GM19238 (cell line): Measurements from ENCODE around the gene IL23A.

ENCODE experiments used
- DNase-seq: peaks from one replicate; pipeline ENCODE4 v3.0.0; 2011; ENCODE audit warnings: low spot score; ENCODE audit not compliant: insufficient read length

The IL23A gene

DNA sequence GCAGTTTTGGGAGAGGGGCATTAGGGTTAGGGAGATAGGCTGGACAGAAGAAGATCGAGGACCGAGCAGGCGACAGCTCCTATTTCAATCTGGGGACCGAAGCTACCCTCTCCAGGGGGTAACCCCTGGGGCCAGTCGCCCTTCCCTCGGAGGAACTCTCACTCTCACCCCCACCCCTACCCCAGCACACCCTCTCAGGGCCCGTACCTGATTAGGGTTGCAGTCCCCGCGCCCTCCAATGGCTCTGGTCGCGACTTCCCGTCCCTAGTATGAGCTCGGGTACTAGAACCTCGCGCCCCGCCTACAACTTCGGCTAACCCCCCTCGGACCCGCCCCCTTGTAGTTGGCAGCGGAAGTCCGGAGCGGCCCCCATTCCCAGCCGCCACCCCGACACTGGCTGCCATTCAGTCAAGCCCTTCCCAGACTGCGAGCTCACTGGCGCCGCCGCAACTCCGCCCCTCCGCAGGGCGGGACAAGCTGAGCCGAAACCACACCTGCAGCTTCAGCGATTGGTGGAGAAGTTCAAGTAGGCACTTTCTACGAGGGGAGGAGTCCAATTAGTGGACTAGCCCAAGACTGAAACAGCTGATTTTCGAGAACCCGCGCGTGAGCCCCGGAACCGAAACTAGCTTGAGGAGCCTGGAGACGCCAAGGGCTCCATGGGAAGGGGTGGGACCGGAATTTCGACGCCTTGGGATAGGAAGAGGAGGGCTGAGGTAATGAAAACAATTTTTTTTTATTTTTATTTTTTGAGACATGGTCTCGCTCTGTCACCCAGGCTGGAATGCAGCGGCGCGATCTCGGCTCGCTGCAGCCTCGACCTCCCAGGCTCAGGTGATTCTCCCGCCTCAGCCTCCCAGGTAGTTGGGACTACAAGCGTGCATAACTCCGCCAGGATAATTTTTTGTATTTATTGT, 21.4 kb downstream of the IL23A start, which contains the start of gene STAT2:
TSS of gene STAT2 (minus strand) at position 257 of the 917 bp plus-strand sequence. CDS start 3,536 bp downstream, outside the sequence.
- DNase-seq = peak; percentile 88

DNA sequence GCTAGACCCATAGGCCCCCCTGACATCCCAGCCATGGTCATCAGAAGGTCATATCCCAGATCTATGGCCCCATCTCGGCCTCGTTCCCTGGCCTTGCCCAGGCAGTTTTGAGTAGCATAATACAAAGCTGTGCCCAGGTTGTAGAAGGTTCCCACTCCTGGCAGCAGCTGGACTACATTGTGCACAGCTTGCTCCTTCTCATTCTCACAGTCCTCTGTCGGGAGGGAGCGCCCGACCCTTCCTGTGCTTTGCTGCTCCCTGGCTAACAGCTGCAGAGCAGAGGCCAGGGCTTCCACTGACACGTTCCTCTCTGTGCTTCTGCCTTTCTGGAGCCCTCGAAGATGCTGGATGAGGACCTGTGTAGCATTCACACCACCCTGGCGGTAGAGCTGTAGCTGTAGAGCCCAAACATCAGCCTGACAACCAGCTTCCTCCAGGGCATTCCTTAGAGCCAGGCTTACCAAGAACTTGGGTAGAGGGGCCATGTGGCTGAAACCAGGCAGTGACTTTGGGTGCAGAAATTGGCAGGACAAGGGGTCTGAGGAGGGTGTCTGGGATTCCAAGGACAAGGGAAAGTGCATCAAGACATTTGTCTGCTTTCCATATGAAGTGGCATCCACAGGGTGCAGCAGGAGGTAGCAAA, 22.9 kb downstream of the IL23A start:
- no peak for DNase-seq

DNA sequence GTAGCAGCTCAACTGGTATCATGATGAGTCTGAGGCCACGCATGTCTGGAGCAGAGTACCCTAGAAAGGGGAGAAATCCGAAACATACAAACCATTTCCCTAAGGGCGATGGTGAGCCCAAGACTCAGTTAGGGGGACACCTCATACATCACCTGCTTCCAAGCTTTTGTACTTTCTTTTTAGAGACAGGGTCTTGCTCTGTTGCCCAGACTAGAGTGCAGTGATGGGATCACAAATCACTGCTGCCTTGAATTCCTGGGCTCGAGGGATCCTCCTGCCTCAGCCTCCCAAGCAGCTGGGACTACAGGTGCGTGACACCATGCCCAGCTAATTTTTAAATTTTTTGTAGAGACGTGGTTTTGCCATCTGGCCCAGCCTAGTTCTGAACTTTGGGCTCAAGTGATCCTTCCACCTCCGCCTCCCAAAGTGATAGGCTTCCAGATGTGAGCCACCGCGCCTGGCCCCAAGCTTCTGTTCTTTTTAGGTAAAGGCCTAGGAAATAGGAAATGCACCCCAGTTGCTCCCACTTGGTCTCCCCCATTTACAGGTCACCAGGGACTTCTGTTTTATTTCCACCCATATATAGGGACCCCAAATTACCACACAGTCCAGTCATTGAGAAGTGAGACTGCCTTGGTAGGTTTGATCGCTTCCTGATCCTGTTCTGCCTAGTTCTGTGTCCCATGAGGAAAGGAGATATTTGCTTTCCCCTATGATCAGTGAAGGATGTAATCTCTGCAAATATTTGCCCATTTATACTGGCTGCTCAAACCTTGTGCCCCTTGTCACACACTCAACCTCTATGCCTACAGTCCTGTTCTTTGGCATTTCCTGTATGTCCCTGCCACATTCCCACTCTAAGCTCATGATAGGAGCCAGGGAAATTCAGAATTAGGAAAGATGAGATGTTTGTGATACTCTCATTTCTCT, 23.7 kb downstream of the IL23A start, which contains the start of gene APOF:
TSS of gene APOF (minus strand) at position 728 of the 930 bp plus-strand sequence. CDS start at position 616, 112 bp downstream.
- no peak for DNase-seq

DNA sequence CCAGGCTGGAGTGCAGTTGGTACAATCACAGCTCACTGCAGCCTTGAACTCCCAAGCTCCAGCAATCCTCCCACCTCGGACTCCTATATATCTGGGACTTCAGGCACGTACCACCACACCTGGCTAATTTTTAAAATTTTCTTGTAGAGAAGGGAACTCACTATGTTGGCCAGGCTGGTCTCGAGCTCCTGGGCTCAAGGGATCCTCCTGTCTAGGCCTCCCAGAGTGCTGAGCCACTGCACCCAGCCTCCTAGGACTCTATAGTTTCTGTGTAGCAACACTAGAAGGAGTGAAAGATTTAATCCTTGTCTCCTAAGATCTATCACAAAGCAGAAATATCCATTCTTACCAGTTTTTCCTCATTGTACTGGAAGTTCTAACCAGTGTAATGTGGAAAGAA, 28.3 kb downstream of the IL23A start:
- DNase-seq = no peak

DNA sequence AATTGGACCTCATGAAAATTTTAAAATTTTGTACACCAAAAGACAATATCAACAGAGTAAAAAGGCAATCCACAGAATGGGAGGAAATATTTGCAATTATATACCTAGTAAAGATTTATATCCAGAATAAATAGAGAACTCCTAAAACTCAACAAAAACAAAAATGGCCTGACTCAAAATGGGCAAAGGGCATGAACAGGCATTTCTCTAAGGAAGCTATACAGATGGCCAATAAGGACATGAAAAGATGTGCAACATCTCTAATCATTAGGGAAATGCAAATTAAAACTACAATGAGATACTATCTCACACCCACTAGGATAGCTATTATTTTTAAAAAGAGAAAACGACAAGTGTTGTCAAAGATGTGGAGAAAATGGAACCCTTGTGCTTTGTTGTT, 34.8 kb downstream of the IL23A start:
- DNase-seq = no peak

DNA sequence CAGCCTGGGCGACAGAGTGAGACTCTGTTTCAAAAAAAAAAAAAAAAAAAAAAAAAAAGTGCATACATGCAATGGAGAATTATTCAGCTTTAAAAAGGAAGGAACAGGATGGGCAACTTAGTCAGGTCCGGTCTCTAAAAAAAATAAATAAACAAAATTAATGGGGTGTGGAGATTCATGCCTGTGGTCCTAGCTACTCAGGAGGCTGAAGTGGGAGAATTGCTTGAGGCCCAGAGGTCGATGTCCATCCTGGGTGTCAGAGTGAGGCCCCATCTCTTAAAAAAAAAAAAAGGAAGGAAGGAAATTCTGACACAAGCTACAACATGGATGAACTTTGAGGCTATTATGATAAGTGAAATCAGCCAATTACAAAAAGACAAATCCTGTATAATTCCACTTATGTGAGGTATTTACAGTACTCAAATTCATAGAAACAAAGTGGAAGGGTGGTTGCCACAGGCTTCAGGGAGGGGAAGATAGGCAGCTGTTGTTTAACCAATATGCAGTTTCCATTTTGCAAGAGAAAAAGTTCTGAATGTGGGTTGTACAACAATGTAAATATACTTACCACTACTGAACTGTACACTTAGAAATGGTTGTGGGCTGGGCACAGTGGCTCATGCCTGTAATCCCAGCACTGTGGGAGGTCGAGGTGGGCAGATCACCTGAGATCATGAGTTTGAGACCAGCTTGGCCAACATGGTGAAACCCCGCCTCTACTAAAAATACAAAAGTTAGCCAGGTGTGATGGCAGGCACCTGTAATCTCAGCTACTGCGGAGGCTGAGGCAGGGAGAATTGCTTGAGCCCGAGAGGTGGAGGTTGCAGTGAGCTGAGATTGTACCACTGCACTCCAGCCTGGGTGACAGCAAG, 36.3 kb downstream of the IL23A start:
- DNase-seq = no peak

DNA sequence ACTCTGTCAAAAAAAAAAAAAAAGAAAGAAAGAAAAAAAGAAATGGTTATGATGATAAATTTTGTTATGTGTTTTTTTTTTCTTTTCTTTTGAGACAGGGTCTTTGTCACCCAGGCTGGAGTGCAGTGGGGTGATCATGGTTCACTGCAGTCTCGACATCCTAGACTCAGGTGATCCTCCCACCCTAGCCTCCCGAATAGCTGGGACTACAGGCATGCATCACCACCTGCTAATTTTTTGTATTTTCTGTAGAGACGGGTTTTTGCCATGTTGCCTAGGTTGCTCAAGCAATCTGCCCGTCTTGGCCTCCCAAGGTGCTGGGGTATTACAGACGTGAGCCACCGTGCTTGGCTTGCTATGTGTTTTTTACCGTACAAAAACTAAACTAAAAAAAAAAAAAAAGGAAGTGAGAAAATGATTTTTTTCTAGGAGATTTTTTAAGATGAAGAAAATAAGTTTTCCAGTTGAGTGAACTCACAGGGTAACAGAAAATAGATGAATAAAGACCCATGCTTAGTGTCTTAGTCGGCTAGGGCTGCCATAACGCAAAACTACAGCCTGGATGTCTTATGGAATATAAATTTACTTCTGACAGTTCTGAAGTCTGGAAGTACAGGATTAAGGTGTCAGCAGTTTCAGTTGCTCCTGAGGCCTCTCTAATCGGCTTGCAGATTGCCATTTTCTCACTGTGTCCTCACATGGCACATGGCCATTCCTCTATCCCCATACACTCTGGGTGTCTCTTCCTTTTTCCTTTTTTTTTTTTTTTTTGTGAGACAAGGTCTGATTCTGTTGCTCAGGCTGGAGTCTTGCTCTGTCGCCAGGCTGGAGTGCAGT, 37.1 kb downstream of the IL23A start:
- DNase-seq = no peak

DNA sequence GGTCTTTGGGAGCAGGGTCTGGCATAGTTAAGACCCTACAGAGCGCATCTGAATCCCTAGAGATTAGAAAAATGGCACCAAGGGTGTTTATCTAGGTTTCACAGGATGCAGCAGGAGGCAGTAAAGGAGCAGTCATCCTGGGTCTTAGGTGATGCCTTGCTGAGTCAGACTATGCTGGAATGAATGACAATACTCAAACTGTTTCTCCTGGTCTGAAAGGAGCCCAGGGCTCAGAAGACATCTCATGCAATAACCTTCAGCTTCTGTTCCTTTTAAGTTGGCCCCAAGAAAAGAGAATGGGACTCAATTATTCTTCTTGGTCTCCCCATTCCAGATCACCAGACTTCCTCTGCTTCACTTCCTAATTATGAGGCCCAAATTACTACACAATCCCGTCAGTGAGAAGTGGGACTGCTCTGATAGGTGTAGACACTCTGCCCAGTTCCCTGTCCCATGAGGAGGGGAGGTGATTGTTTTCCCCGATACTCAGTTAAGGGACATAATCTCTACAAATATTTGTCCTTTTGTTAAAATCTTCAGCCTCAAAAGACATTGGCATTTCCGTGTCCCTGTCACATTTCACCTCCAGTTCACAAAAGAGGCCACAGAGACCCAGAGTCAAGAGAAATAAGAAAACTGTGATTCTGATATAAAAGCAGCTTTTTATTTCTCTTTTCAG, 38.8 kb downstream of the IL23A start:
- DNase-seq = no peak

DNA sequence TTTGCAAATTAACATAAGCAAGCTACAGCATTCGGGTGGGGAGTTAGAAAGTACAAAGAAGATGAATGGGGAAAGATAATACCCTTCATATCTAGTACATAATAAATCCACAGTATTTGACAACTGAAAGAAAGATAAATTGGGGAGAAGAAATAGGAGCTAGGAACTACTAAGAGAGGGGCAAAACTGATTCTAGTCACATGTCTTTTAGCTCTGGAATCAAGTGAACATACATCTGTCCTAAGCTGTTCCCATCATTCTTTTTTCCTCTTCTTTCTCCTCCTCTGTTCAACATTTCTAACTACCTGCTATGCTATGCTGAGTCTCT, 39.3 kb downstream of the IL23A start:
- DNase-seq = no peak

DNA sequence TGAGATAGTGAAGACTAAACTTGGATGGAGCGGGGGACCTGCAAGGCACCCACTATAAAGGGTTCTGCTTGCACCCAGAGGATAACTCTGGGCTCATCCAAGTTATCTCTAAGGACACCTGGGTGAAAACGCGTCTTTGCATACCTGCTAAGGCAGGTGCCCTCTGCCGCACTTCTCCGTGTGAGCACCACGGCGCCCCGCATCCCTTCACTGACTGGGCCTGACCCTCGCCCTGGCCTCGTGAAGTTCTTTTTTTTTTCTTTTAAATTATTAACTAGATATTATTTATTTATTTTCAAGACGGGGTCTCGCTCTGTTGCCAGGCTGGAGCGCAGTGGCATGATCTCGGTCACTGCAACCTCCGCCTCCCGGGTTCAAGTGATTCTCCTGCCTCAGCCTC, 43.9 kb downstream of the IL23A start:
- no peak for DNase-seq

DNA sequence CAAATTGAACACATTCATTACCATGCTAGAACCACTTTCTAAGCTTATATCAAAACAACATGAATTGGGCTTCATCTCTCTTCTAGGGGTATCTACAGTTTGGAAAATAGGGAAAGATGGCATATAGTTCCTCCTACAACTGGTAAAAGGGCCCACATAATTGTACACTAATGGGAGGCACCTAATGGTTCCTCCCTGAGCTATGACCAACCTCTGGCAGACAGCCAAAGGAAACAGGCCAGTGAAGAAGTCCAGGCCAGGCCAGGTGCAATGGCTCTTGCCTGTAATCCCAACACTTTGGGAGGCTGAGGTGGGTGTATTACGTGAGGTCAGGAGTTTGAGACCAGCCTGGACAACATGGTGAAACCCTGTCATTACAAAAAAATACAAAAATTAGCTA, 47.2 kb downstream of the IL23A start:
- no peak for DNase-seq

DNA sequence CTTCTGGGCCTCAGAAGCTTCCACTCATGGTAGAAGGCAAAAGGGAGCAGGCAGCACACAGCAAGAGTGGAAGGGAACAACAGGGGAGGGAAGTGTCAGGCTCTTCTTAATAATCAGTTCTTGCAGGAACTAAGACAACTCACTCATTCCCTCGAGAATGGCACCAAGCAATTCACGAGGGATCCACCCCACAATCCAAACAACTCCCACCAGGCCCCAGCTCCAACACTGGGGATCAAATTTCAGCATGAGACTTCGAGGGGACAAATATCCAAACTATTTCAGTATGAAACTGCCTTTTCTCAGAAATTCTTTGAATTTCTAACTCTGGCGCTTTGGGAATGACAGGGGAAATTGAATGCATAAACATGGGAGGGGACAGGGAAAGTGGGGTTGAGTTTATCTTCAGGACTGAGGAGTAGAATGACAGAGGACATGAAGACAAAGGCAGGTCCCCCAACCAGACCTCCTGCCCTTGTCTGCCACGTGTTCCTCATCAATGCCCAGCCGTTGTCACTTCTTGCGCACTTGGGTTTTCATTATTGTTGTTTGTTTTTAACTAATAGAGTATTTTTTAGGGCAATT, 48.6 kb downstream of the IL23A start:
- DNase-seq = no peak

DNA sequence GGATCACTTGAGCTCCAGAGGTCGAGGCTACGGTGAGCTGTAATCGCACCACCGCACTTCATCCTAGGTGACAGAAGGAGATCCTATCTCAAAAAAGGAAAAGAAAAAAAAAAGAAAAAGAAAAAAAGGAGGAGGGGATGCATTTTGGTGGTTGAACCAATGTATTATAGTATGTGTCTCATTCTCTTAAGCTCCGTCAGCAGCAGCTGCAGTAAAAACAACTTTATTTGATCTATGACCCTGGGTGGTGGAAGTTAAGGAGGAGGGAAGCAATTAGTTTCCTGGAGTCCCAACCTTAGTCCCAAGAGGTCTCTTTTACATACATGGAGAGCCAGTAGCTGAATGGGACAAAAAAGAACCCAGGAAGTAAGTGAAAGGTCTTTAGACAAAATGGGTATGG, 50.7 kb downstream of the IL23A start:
- no peak for DNase-seq
